Stromal cell of bone marrow (primary cell): Measurements from ENCODE around the gene DDIAS.
"Not testable (repeated sequence)": the region's sequence is repeated elsewhere in the genome, so short reads cannot be mapped to it uniquely, and the experiment has no call there.

ENCODE experiments used
- DNase-seq: peaks from one replicate; pipeline ENCODE4 v3.0.0-alpha.2; 2012; ENCODE audit warnings: low read depth

Gene DDIAS

DNA sequence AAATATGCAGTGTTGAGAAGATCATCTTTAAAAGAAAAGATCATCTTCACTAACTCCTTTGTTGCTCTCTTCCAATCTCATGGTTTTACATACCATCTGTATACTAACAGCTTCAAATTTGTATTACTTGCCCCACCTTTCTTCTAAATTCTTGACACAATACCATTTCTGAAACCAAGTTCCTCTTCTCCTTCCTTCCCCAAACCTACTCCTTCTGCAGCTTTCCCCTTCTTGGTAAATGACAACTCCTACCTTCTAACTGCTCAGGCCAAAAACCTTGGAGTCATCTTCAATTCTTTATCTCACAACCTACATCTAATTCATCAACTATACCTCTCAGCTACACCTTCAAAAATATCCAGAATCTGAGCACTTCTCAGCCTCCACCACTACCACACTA is 10.6 kb upstream of the DDIAS start:
- DNase-seq, result no peak

DNA sequence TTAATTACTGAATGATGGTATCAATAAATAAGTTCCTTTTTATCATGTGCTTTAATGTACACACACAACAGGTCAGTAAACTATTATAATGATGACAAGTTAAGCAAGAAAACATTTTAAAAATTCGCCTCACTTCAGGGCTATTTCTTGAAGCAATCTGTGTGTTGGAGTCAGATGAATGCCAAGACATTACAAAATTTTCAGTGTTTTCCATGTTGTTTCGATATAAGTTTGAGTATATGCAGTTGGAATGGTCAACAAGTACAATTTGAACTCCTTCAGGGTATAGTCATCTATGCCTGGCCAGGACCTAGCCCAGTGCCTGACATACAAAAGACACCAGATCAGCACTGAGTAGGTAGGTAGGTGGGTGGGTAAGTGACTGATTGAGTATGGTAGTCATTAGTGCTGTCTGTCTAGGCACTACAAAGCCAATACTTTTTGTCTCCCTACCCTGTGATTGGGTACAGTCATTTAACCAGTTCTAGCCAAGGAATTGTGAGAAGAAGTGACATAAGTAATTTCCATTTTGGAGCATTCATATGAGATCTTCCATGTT is 8.8 kb upstream of the DDIAS start:
- DNase-seq, result no peak

DNA sequence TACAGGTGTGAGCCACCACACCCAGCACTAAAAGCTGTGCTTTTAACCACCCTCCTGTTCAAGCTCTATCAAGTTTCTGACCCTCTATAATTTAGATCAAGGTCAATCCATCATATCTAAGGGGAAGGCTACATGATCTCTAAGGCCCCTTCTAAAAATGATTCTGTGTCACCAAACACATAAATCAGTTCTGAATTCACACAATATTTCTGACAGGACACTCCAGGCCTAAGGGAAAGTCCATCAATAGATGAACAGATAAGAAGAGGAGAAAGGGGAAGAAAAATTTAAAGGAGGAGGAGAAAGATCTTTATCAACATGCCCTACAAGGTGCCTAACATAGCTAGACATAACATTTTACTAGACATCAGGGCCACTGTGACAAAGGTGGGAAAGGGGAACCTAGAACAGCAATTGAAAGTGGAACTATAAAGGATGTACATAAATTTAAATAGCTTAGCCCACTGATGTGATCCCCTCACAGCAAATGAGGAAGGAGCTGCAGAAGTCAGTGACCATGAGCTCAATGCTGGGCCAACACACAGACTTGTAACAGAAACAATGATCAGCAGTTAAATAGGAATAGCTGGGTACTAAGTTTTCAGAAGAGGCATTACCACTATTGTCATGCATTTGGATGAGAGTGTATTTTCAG is 6.0 kb upstream of the DDIAS start:
- DNase-seq, result no peak

DNA sequence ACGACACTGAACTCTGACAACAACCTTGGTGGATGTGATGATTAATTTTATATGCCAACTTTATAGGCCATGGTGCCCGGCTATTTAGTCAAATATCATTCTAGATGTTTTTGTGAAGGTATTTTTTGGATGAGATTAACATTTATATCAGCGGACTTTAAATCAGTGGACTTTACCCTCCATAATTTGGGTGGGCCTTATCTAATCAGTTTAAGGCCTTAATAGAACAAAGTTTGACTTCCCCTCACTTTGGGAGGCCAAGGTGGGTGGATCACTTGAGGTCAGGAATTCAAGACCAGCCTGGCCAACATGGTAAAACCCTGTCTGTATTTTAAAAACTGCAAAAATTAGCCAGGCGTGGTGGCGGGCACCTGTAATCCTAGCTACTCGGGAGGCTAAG is 5.4 kb upstream of the DDIAS start:
- no peak for DNase-seq

DNA sequence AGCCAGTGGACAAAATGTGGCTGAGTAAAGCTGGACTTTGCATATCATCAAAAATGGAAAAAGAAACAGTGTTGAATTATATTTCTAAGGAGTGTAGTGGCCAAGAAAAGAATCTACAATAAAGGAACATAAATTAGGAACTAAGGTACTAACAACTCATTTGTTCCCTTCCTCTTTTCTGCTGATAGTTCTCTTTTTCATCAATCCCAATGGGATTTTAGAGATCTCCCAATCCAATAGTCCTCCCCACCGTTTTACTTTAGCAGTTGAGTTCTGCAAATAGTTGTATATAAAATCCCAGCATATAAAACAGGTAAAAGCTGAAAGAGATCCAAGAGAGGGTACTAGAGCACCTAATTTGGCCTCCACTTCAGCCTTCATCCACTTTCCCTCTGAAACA is 3.3 kb upstream of the DDIAS start:
- DNase-seq, result no peak

DNA sequence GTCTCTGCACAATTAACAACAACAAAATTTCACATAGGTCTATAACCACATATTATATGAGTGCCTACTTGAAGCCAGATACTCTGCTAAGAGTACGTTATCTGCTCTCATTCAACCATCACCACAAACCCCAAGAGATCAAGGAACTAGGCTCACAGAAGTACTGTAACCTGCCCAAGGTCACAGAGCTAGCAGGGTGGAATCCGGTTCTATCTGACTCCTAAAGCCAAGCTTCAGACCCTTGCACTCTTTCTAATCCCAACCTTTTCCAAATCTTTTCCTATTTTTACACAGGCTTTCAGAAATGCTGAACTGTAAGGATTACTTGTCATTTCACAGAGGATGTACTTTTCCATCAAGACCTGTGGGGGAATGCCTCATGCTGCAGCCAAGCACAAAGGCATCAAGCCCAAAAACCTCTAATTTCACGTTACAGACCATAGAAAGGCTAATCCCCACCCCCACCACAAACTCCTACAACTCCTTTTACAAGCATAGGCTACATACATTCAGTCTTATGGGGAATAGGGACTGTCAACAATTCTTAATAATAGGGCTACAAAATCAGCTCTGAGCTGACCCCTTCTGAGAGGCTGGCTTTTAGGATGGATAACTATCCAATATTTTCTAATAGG is 2.2 kb upstream of the DDIAS start:
- no peak for DNase-seq

DNA sequence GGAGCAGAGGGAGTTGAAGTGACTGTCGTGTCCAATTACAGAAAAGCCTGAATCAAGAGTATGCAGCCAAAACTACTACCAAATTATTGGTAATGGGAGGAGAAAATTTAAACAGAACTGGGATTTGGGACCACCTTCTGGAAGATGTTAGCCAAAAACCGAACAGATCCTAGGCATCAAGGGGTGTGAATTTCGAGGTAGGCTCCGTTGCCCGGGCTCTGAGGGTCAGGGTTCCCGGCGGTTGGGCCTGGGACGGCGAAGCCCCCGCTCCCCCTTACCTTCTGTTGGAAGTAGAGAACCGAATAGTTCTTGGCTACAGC is 1.6 kb upstream of the DDIAS start:
- no peak for DNase-seq

DNA sequence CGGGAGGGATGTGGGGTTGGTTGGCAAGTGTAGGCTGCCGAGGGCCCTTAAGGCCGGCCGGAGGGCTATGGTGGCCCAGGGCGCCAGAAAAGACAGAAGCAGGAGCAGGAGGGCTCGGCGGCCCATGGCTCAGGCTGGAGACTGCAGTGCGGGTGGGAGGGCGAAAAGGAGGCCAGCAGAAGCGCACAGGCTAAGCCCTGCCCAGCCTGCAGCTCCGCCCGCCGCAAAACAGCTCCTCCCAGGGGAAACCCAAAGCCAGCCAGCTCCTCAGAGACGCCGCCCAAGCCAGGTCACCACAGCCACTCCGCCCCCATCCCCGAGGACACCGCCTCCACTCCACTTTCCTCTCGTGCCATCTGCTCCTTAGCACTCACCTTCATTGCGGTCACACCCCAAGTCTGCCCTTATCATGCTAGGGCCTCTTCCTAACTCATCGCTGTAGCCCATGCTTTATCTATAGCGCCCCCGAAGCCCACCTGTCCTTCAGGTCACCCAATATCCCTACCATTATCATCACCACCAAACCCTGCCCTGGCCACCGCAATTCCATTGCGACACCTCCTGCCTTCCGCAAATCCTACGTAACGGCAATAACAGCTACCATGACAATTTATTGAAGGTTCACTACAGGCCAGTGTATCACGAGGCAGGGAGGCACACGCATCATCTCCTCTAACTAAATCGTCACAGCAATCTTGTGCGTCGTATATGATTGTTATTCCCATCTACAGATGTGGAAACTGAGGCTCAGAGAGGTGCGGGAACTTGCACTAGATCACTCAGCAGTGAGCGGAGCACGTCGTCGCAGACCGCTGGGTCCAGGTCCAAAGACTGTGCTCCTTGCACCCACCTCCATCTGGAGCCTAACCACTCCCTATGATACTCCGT is 1.0 kb upstream of the DDIAS start, which contains the start of gene PRCP:
TSS of gene PRCP (minus strand) at position 154 of the 888 bp plus-strand sequence. CDS start at position 126, 28 bp downstream.
- peak; percentile 73 for DNase-seq

DNA sequence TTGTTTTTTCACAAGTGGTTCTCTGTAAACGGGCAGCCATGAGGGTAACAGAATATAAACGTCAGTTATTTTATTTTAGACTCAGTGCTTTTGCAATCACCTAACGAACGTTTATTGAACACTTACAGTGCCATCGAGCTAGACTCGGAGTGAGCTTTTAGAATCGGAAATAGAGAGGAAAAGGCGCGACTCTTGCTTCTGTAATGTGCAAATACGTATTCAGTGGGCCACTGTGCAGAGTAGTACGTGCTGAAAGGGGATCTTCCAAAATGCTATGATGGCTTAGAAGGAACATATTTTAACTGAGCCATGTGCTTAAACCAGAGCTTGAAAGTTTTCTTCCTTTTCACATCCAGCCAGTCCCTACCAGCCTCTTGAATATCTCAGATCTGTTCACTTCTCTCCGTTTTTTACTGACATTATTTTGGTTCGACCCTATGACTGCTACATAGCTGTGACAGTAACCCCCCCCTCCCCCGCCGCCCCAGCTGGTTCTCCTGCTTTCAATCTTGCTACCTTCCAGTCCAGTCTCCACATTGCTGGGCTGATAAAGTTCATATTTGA is 468 bp downstream of the DDIAS start:
- no peak for DNase-seq

DNA sequence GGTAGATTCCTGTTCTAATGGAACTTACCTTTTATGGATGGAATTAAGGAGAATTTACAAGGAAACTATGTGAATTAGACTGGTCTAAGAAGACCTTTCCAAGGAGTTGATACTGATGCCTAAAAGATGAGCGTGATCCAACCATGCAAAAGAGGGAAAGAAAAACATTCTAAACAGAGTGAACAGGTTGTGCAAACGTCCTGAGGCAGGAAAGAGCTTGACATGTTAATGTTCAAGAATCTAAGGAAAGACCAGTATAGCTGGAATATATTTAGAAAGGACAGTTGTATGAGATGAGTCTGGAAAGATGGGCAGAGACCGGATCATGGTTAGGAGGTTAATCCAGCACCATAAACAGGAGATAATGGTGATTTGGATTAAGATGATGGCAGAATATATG is 1.3 kb downstream of the DDIAS start:
- DNase-seq, result no peak

DNA sequence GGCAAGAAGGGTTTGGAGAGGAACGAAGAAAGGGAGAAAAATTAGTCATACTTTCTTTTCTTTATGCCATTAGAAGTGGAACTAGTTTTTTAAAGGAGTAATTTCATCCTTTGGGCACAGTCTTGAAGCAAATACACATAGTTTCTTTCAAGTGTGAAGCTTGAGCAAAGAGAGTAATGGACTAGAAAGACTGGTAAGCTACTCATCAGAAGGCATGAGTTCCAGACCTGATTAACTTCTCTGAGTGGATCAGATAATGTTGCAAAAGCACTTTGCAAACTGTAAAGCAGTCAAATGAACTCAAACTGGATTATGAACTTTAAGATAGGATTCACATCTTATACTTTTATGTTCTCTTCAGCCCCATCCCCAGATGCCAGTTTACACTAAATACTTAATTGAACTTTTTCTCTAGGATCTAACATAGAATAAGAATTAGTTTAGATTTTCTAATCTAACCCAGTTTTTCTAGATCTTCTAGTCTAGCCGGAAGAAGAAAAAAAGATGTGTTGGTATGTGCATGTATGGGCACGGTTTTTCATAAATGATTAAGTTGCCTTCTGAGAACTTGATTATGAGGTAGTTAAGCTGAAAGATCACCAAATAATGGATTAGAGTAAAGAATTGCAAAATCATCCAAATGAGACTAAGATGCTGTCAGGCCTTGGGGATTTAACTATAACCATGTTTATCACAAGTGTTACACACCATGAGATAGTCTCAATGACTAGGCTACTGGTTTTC is 2.5 kb downstream of the DDIAS start:
- DNase-seq, result no peak

DNA sequence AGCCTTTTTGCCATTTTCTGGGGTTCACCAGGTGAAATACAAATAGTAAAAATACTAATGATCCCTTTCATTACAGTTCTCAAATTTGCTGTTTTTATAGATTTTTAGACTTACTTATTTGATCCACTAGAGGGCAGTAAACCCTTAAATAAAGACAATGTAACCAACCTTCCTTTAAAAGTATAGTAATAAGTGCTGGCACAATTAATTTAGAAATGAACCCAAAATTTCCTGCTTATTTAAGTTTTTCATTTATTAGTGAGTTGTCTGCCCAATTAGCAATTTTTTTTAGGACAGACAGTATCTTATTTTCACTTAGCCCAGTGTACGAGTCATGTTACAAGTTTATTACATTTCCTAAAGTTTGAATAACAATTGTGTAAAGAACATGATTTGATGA is 4.7 kb downstream of the DDIAS start:
- DNase-seq, result peak; percentile 22

DNA sequence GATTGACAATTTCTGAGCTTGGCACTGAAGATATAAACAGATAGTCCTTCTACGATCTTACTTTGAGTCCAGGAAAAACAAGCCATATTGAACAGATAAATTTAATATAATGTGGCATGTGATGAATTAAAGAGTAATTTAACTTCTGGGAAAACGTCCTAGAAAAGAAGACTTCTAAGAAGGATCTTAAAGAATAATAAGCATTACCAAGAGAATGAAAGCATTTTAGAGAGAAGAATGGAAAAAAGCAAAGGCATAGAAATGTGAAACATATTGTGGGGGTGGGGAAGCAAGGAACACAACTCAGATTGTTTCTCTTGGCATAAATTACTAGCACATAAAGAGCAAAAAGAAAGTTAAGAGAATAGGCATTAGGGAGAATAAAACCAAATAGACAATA is 5.4 kb downstream of the DDIAS start:
- DNase-seq, result no peak

DNA sequence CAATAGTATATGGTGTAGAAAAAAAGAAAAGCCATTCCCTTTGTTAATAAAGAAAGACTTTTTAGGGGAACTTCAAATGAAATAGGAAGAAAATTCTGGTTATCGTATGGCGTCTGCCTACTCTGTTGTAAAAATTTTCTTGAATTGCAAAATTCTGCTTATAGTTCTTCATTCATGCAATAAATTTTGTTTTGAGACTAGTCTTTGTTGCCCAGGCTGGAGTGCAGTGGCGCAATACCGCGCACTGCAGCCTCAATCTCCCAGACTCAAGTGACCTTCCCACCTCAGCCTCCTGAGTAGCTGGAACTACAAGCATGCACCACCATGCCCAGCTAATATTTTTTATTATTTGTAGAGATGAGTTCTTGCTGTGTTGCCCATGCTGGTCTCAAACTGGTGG is 5.8 kb downstream of the DDIAS start:
- DNase-seq, result no peak

DNA sequence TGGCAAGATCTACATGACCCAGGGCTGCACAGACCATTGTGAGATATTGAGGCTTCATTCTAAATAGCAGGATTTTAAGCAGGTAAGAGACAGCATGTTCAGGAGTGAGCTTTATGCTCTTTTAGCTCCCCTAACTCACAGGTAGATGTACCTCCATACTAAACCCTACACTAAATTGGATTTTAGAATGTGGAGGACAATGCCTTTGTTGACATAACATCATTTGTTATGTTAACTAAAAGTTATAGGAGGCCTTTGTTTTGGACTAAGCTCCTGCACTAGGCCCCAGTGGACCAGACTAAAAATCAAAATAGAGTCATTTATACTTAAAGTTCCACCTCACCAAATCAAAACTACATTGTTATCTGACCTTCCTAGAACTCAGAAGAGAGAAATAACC is 6.8 kb downstream of the DDIAS start:
- no peak for DNase-seq

DNA sequence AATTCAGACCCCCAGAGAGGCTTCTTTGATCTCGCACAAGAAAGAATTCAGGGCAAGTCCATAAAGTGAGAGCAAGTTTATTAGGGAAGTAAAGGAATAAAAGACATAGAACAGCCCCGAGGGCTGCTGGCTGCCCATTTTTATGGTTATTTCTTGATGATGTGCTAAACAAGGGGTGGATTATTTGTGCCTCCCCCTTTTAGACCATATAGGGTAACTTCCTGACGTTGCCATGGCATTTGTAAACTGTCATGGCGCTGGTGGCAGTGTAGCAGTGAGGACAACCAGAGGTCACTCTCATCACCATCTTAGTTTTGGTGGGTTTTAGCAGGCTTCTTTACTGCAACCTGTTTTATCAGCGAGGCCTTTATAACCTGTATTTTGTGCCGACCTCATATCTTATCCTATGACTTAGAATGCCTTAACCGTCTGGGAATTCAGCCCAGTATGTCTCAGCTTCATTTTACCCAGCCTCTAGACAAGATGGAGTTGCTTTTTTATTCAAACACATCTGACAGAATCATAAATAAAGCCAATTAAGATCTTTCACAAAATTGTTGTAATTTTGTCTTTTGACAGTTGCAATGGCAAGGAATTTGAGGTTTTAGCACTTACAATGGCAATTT is 7.6 kb downstream of the DDIAS start:
- no peak for DNase-seq

DNA sequence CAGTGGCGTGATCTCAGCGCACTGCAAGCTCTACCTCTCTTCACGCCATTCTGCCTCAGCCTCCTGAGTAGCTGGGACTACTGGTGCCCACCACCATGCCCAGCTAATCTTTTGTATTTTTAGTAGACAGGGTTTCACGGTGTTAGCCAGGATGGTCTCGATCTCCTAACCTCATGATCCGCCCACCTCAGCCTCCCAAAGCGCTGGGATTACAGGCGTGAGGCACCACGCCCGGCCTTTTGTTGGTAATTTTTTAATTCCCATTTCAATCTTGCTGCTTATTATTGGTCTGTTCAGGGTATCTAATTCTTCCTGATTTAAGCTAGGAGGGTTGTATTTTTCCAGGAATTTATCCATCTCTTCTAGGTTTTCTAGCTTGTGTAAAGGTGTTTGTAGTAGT is 18.2 kb downstream of the DDIAS start:
- DNase-seq, result not testable (repeated sequence)

DNA sequence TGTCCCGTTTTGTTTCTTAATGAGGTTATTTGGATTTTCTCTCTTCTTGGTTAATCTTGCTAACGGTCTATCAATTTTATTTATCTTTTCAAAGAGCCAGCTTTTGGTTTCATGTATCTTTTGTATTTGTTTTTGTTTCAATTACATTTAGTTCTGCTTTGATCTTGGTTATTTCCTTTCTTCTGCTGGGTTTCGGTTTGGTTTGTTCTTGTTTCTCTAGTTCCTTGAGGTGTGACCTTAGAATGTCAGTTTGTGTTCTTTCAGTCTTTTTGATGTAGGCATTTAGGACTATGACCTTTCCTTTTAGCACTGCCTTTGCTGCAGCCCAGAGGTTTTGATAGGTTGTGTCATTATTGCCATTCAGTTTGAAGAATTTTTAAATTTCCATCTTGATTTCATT is 18.7 kb downstream of the DDIAS start:
- DNase-seq, result not testable (repeated sequence)

DNA sequence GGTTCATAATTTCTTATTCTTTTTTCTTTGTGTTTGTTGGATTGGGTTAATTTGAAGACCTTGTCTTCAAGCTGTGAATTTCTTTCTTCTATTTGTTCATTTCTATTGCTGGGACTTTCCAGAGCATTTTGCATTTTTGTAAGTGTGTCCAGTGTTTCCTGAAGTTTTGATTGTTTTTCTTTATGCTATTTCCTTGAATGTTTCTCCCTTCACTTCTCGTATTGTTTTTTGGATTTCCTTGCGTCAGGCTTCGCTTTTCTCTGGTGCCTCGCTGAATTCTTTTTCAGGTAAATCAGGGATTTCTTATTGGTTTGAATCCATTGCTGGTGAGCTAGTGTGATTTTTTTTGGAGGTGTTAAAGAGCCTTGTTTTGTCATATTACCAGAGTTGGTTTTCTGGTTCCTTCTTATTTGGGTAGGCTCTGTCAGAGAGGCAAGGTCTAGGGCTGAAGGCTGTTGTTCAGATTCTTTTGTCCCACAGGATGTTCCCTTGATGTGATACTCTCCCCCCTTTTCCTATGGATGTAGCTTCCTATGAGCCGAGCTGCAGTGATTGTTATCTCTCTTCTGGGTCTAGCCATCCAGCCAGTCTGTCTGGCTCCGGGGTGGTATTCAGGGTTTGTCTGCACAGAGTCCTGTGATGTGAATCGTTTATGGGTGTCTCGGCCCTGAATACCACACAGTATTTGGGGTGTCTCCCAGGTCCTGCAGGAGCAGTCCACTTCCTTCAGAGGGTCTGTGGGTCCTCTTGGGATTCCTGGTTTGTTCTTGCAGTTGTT is 21.0 kb downstream of the DDIAS start:
- DNase-seq, result not testable (repeated sequence)

DNA sequence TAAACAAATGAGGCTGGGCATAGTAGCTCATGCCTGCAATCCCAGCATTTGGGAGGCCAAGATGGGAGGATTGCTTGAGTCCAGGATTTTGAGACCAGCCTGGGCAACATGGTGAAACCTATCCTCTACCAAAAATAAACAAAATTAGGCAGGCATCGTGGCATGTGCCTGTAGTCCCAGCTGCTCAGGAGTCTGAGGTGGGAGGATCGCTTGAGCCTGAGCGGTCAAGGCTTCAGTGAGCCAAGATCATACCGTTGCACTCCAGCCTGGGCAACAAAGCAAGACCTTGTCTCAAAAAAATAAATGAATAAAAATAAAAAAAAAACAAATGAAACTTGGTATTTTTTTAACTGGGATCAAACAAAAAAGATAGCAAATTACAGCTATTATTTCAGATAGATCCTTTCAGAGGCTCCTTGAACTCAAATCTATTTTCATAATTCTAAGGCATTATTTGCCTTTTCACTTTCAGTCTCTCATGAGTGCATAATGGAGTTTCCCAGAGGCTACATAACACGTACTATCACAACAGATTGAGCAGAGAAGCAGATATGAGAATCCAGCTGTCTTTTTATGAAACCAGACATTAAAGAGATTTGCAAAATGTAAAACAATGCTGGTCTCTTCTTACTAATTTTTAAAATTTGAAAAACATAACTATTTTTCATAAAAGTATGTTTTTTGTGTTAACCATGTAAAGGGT is 23.1 kb downstream of the DDIAS start:
- no peak for DNase-seq
